ENCODE data around the gene C10orf95. TPM values are rescaled to one million over a fixed set of nuclear protein-coding genes. Genes with fewer than 3 reads are reported as not detected.

C10orf95 gene
- total RNA-seq, 2 donors from 2014 or later: 0.21 TPM; not detected in 1

GRCh38 chr10:102414749-102415148, 36.6 kb downstream of the C10orf95 start:
- Mint-ChIP-seq H3K27me3 (ENCODE audit: low read depth) (peaks cover 29% of the 10 kb centered on the region), H3K4me3 (no peak overlapping the region)
- ATAC-seq (replicated peaks in 1 of 2): no peak

GRCh38 chr10:102413806-102414561, 37.4 kb downstream of the C10orf95 start:
- Mint-ChIP-seq H3K9me3 (no peaks in the 10 kb centered on the region), H3K27ac (no peak overlapping the region), H3K27me3 (ENCODE audit: low read depth) (peaks cover 30% of the 10 kb centered on the region), H3K4me1 (ENCODE audit: low read depth) (peaks cover 37% of the 10 kb centered on the region), H3K4me3 (no peak overlapping the region), H3K36me3 (ENCODE audit: insufficient read depth in 2 of 2) (peaks cover 0 to 2% of the 10 kb centered on the region in 2 donors)
- DNase-seq (no peak), ATAC-seq (replicated peaks in 1 of 2) (no peak)

More at GRCh38 chr10:102414749-102415148, 36.6 kb downstream of the C10orf95 start:
- no peaks in the 10 kb centered on the region for H3K9me3 Mint-ChIP-seq
- no peaks in the 10 kb centered on the region for H3K36me3 Mint-ChIP-seq (ENCODE audit: insufficient read depth in 2 of 2)
- H3K27ac Mint-ChIP-seq: no peak overlapping the region
- DNase-seq: no peak
- peaks cover 38% of the 10 kb centered on the region for H3K4me1 Mint-ChIP-seq (ENCODE audit: low read depth)

GRCh38 chr10:102413053-102413705, 38.2 kb downstream of the C10orf95 start:
- no peak overlapping the region for H3K4me3 Mint-ChIP-seq
- peak; percentile 8 to 20 for ATAC-seq (replicated peaks in 1 of 2)
- H3K27ac Mint-ChIP-seq: no peak overlapping the region
- H3K36me3 Mint-ChIP-seq (ENCODE audit: insufficient read depth in 2 of 2): peaks cover 0 to 2% of the 10 kb centered on the region in 2 donors
- H3K4me1 Mint-ChIP-seq (ENCODE audit: low read depth): peaks cover 40% of the 10 kb centered on the region
- no peaks in the 10 kb centered on the region for H3K9me3 Mint-ChIP-seq
- peaks cover 22% of the 10 kb centered on the region for H3K27me3 Mint-ChIP-seq (ENCODE audit: low read depth)
- DNase-seq: peak; percentile 63 to 69

GRCh38 chr10:102412293-102412692, 39.0 kb downstream of the C10orf95 start:
- peaks cover 13% of the 10 kb centered on the region for H3K27me3 Mint-ChIP-seq (ENCODE audit: low read depth)
- no peaks in the 10 kb centered on the region for H3K9me3 Mint-ChIP-seq
- peaks cover 0 to 2% of the 10 kb centered on the region in 2 donors for H3K36me3 Mint-ChIP-seq (ENCODE audit: insufficient read depth in 2 of 2)
- ATAC-seq (replicated peaks in 1 of 2): no peak
- no peak for DNase-seq
- H3K27ac Mint-ChIP-seq: no peak overlapping the region
- H3K4me3 Mint-ChIP-seq: no peak overlapping the region
- peaks cover 46% of the 10 kb centered on the region for H3K4me1 Mint-ChIP-seq (ENCODE audit: low read depth)

- Mint-ChIP-seq H3K4me1 (ENCODE audit: low read depth) (peaks cover 53% of the 10 kb centered on the region), H3K36me3 (ENCODE audit: insufficient read depth in 2 of 2) (peaks cover 0 to 2% of the 10 kb centered on the region in 2 donors), H3K27ac (peak overlapping the region; percentile 14), H3K27me3 (ENCODE audit: low read depth) (peaks cover 7% of the 10 kb centered on the region), H3K9me3 (no peaks in the 10 kb centered on the region), H3K4me3 (peak overlapping the region; percentile 71 to 87)
- no peak for ATAC-seq (replicated peaks in 1 of 2)
- no peak for DNase-seq
Observed at GRCh38 chr10:102411341-102412255, 39.7 kb downstream of the C10orf95 start.

- peak overlapping the region; percentile 71 to 87 for H3K4me3 Mint-ChIP-seq
- peak; percentile 72 to 73 for DNase-seq
- peaks cover 7% of the 10 kb centered on the region for H3K27me3 Mint-ChIP-seq (ENCODE audit: low read depth)
- H3K27ac Mint-ChIP-seq: peak overlapping the region; percentile 14
- peaks cover 0 to 2% of the 10 kb centered on the region in 2 donors for H3K36me3 Mint-ChIP-seq (ENCODE audit: insufficient read depth in 2 of 2)
- no peaks in the 10 kb centered on the region for H3K9me3 Mint-ChIP-seq
- H3K4me1 Mint-ChIP-seq (ENCODE audit: low read depth): peaks cover 63% of the 10 kb centered on the region
- ATAC-seq (replicated peaks in 1 of 2): peak; percentile 29 to 30
Observed at GRCh38 chr10:102410429-102411073, 40.8 kb downstream of the C10orf95 start.

GRCh38 chr10:102409604-102410428, 41.5 kb downstream of the C10orf95 start:
- ATAC-seq (replicated peaks in 1 of 2) (no peak), DNase-seq (no peak)
- H3K4me3 Mint-ChIP-seq: peak overlapping the region; percentile 71 to 87

GRCh38 chr10:102408728-102409603, 42.4 kb downstream of the C10orf95 start:
- Mint-ChIP-seq H3K27ac (no peak overlapping the region), H3K4me3 (peak overlapping the region; percentile 71 to 87), H3K27me3 (ENCODE audit: low read depth) (peaks cover 7% of the 10 kb centered on the region), H3K4me1 (ENCODE audit: low read depth) (peaks cover 71% of the 10 kb centered on the region), H3K9me3 (no peaks in the 10 kb centered on the region), H3K36me3 (ENCODE audit: insufficient read depth in 2 of 2) (peaks cover 0 to 2% of the 10 kb centered on the region in 2 donors)
- ATAC-seq (replicated peaks in 1 of 2): peak; percentile 70 to 74
- peak; percentile 86 to 91 for DNase-seq

More at GRCh38 chr10:102409604-102410428, 41.5 kb downstream of the C10orf95 start:
- Mint-ChIP-seq H3K36me3 (ENCODE audit: insufficient read depth in 2 of 2) (peaks cover 0 to 2% of the 10 kb centered on the region in 2 donors), H3K9me3 (no peaks in the 10 kb centered on the region), H3K27me3 (ENCODE audit: low read depth) (peaks cover 7% of the 10 kb centered on the region), H3K4me1 (ENCODE audit: low read depth) (peaks cover 71% of the 10 kb centered on the region), H3K27ac (peak overlapping the region; percentile 9)

- no peaks in the 10 kb centered on the region for H3K9me3 Mint-ChIP-seq
- peak; percentile 6 to 7 for ATAC-seq (replicated peaks in 1 of 2)
- H3K27ac Mint-ChIP-seq: peak overlapping the region; percentile 48
- H3K27me3 Mint-ChIP-seq (ENCODE audit: low read depth): peaks cover 7% of the 10 kb centered on the region
- peaks cover 0 to 2% of the 10 kb centered on the region in 2 donors for H3K36me3 Mint-ChIP-seq (ENCODE audit: insufficient read depth in 2 of 2)
- peak overlapping the region; percentile 67 to 83 for H3K4me3 Mint-ChIP-seq
- peak in 1 of 2 donors; percentile 40 for DNase-seq
- H3K4me1 Mint-ChIP-seq (ENCODE audit: low read depth): peaks cover 69% of the 10 kb centered on the region
Observed at GRCh38 chr10:102408131-102408727, 43.1 kb downstream of the C10orf95 start.

- Mint-ChIP-seq H3K27ac (no peak overlapping the region), H3K9me3 (no peaks in the 10 kb centered on the region), H3K36me3 (ENCODE audit: insufficient read depth in 2 of 2) (peaks cover 0 to 2% of the 10 kb centered on the region in 2 donors), H3K4me3 (peak overlapping the region; percentile 67 to 83), H3K27me3 (ENCODE audit: low read depth) (peaks cover 7% of the 10 kb centered on the region), H3K4me1 (ENCODE audit: low read depth) (peaks cover 62% of the 10 kb centered on the region)
- no peak for ATAC-seq (replicated peaks in 1 of 2)
- DNase-seq: no peak
Observed at GRCh38 chr10:102407425-102408130, 43.8 kb downstream of the C10orf95 start.
